TTC549 (cell line): ENCODE results near the gene MTMR12.
"Not testable (repeated sequence)": the region's sequence is repeated elsewhere in the genome, so short reads cannot be mapped to it uniquely, and the experiment has no call there.

Experiments
- FAIRE-seq: peaks from 2 replicates; lab custom pipeline; 2012; peaks lifted over from hg19 to GRCh38; lab: Jason Lieb, UNC

The MTMR12 gene

GRCh38 chr5:32232441-32233219, 80.1 kb downstream of the MTMR12 start:
- no peak for FAIRE-seq

DNA sequence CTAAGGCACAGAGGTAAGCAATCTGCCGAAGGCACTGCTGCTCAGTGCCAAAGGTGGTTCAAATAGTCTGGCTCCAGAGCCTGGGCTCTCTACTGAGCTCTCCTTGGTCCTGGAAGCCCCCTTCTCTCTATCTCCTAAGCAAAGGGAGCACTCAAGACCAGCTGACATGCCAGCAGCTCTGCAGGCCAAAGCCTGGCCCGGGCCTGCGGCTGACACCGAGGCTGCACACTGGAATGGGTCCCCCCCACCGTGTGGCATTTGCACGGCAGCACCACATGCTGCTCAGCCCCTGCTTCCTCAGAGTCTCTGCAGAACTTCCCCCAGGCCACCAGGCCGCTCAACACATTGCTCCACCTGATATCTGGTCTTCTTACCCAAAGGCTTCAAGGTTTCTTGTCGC, 80.8 kb downstream of the MTMR12 start:
- no peak for FAIRE-seq

- FAIRE-seq: no peak
Measured at GRCh38 chr5:32231241-32231640, 81.5 kb downstream of the MTMR12 start.

DNA sequence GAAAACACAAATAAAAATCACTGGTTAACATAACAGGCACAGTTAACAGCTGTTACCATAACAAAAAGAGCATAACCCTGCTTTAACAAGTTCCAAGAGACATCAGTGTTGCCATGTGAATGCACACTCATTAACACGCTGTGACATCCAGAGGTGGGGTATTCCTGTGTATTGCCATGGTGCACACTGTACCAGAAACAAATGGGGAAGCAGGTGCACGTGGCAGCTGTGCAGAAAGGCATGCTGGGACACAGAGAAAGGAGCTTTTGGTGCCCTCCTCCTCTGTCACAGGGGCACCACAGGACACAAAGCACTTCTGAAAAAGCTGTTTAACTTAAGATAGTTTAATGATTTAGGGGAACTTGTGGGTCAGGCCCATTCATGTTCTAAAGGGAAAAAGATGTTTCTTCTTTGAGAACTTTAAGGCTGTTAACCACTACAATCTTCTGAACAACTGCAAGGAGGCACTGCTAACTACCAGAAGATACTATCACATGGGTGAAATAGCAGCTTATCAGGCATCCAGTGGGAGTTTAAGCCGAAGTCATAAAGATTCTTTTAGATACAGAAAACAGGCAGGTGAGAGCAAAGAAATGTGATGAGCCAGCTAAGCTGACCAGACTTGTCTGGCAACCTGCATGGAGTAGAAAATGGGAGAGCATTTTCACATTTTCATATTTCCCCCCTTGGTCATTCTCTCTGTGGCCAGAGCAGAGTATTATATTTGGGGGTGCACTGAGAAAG, 82.2 kb downstream of the MTMR12 start:
- no peak for FAIRE-seq

DNA sequence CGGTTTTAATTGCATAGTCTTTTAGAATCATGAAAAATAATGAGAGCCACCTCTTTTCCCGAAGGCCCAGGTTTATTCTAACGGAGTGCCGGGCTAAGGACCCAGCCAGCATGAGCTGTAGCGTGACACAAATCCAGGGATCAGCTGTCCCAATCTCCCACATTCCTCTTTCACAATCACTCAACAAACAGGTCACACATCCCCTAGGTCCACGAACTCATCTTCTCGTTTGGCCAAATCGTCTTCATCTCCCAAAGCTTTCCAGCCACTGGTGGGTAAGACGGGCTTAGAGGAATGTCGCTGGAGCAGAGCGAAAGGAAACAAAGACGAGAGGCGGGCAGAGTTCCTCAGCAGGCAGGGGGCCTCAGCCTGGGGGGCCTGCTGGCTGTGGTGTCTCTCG, 83.2 kb downstream of the MTMR12 start:
- FAIRE-seq: no peak

DNA sequence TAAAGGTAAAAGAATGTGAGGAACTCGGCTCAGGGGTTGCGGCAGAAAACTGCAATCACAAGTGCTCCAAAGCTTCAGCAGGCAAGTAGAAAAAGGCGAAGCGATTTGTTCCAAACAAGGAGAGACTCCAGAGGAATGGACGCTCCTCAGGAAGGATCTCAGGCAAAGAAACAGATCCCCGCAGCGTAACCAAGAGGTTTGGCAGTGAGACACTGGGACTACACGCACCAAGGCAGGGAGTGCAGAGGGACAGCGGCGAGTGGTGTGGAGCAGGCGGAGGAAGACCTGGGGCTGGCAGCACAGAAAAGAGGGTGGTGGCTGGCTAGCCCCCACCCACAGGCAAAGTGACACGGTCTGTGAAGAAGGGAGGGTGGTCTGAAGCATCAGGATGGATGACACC, 83.9 kb downstream of the MTMR12 start:
- no peak for FAIRE-seq

DNA sequence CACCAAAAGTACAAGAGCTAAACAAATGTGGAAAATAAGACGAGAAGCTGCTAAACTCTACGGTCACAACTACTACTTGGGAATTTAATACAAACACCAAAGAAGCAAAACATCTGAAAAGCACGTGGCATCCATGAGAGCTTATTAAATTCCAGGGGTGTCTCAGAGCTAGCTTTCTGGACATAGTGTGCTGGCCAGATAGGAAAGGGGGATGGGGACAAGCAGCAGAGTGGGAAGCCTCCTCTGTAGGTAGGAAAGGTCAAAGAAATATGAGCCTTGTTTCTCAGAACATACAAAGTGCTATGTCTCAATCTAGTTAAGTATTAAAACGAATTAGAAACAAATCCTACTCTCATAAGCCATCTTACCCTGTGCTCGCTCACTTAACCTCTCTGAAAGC, 87.3 kb downstream of the MTMR12 start:
- FAIRE-seq: no peak

- FAIRE-seq: no peak
Measured at GRCh38 chr5:32223972-32224609, 88.6 kb downstream of the MTMR12 start.

DNA sequence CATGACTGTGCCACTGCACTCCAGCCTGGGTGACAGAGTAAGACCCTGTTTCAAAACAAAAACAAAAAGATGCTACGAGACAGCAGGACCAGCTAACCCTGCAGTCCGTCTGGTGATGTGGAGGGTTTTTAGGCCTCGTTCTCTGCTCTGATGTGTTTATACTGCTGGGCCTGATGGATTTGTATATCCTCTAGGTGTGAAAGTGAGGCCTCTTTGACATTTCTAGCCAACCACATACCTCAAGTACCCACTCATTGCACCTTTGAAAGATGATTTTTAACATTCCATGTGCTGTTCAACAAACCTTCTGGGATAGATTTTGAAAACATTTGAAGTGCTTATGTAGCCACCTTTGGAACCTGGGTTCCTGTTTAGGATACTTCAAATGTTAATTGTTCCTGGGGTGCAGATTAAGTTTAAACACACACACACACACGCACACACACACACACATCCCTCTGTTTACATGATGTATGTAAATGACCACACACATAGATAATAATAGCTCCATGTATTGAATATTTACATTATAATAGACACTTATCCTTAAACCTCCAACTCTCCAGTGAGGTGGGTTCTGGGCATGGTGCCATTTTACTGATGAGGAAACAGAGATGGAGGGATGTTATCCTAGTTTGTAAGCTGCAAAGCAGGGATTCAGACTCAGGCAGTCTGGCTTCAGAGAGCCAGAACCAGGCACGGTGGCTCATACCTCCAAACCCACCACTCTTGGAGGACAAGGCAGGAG, 89.8 kb downstream of the MTMR12 start:
- FAIRE-seq: no peak

DNA sequence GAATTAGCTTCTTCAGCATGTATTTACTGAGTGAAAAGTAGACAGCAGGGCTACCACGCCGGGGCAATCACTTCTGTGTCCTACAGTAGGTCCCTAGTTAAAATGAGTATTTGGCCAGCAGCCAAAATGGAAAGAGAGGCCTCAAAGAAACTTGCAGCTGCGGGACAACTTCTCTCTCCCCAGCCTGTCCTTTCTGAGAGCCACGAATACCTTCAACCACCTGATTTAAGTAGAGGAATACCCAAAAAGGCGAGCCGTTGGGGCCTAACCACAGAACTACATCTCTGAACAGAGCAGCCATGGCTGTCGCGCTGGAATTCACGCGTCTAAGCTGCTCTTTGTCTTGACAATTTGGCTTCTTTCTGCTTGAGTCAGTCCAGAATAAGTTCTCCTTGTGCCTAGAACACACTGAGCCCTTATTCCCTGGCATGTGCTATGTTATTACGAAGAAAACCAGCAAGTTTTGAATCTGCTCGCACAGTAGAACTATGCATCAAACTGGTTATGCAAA, 94.8 kb downstream of the MTMR12 start:
- no peak for FAIRE-seq

GRCh38 chr5:32214344-32214743, 98.4 kb downstream of the MTMR12 start:
- not testable (repeated sequence) for FAIRE-seq

DNA sequence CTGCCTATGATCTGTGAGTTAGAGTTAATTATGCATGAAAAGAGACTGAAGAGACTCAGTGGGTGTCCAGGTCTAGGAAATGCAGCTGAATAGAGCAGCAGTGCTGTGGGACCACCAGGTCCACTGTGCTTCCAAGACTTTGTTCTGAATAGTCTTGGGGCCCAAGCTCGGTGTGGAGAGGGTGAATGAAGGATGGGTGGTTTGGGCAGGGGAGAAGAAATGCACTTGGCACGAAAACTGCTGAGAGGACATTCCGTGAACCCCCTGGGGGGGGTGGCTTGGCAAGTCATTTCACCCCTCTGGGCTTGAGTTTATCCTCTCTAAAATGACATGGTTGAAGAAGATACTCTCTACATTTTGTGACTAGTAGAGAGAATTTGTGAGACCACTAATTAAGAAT, 102.6 kb downstream of the MTMR12 start:
- FAIRE-seq: no peak

- not testable (repeated sequence) for FAIRE-seq
Measured at GRCh38 chr5:32208837-32209236, 103.9 kb downstream of the MTMR12 start.

DNA sequence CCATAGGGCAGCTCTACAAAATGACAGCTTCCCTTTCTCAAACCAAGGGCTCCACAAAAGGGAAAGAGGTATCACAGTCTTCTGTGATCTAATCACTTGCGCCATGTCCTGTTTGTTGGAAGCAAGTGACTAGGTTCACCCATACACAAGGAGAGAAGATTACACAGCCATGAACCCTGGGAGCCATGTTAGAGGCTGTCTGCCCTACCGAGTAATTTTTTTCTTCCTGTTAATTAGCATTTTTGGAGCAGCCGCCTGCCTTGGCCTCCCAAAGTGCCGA, 105.4 kb downstream of the MTMR12 start:
- FAIRE-seq: no peak

GRCh38 chr5:32206509-32207354, 106.0 kb downstream of the MTMR12 start:
- FAIRE-seq: no peak

DNA sequence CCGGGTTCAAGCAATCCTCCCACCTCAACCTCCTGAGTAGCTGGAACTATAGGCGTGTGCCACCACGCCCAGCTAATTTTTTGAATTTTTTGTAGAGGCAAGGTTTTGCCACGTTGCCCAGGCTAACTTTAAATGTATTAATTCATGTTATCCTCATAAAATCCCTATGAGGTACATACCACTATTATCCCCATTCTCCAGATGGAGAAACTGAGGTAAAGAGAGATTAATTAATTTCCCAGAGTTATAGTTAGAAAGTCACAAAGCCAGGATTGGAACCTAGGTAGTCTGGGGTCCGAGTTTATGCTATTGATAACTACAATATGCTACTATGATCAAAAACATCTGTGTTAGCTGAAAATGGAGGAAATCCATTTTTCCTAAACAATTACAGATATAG, 106.7 kb downstream of the MTMR12 start:
- FAIRE-seq: no peak

DNA sequence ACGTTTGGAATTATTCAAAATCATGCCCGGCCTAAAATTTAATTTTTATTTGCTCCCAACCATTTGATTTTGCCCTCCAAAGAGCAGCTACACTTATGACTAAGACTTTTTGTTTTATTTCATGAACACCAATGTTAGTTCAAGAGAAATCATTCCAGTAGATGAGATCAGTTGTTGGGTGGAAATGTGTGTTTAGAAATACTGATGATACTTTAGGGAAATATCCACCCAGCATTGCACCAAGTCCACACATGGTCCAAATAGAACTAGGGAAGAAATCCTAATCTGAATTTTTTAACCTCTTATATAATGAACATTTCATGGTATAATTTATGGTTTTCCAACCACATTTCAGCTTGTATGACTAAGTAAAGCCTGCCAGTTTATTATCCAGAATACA, 110.3 kb downstream of the MTMR12 start:
- FAIRE-seq: no peak

DNA sequence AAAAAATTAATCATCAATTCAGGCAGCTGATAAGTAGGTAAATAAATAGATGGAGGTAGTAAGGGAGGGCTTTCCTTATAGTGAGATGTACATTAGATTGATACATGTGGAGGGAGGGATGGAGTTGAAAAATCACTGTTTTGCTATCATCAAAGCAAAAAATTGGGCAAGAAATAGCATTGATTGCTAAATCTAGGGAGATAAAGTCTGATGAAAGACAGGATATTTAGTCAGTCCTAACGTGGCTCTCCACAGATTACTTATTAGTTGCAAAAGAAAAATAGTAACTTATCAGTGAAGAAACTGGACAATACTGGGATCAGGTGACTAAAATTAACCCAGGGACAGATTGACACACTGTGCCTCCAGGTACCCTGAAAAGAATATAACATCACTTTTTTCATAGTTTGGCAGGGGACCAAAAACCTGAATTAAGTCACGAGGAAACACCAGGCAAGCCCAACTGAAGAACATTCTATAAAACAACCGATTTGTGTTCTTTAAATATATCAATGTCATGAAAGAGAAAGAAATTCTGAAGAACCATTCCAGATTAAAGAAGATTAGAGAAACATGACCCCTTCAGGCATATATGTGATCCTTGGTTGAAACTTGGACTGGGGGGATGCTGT, 111.5 kb downstream of the MTMR12 start:
- no peak for FAIRE-seq

GRCh38 chr5:32197032-32197431, 115.7 kb downstream of the MTMR12 start:
- no peak for FAIRE-seq

GRCh38 chr5:32195265-32195664, 117.5 kb downstream of the MTMR12 start:
- no peak for FAIRE-seq

DNA sequence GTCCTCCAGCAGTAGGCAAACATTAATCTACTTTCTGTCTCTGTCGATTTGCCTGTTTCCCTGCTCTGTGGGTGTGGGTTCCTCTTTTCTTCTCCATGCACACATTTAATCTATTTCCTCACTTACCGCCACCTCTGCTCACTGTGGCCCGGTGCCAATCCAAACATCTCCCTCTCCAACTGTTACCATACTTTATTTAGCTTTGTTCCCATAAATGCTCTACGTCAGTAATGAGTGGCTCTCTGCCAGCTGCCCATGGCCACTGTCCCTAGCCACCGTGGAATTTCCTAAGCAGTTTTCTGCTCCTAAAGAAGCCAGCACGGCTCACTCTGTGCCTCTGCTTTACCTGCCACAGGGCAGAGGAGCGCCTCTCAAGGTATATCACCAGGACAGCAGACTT, 119.1 kb downstream of the MTMR12 start:
- no peak for FAIRE-seq
